Measurements from ENCODE around the gene RAB12.

DNA sequence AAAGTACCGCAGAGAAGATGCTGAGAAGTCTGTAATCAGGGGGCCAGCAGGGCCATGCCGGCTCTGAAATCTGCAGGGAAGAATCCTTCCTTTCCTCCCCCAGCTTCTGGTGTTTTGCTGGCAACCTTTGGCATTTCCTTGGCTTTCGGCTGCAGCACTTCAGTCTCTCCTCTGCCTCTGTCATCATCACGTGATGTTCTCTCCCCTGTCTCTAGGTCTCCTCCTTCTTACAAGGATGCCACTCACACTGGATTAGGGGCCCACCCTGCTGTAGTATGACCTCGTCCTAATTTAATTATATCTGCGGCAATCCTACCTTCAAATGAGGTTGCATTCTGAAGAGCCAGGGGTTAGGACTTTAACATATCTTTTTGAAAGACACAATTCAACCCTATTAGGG is 13.8 kb upstream of the RAB12 start:
- no peak for TF ChIP-seq EZH2 (IDR thresholded peaks at IDR 0.05; ENCODE audit: insufficient read depth, low read length)
- TF ChIP-seq, protein P1, sequence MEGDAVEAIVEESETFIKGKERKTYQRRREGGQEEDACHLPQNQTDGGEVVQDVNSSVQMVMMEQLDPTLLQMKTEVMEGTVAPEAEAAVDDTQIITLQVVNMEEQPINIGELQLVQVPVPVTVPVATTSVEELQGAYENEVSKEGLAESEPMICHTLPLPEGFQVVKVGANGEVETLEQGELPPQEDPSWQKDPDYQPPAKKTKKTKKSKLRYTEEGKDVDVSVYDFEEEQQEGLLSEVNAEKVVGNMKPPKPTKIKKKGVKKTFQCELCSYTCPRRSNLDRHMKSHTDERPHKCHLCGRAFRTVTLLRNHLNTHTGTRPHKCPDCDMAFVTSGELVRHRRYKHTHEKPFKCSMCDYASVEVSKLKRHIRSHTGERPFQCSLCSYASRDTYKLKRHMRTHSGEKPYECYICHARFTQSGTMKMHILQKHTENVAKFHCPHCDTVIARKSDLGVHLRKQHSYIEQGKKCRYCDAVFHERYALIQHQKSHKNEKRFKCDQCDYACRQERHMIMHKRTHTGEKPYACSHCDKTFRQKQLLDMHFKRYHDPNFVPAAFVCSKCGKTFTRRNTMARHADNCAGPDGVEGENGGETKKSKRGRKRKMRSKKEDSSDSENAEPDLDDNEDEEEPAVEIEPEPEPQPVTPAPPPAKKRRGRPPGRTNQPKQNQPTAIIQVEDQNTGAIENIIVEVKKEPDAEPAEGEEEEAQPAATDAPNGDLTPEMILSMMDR (IDR thresholded peaks at IDR 0.05; ENCODE audit: insufficient read depth, low read depth, low read length) = no peak

Data from astrocyte (in vitro differentiated cells and primary cell).